ENCODE measurements around the gene MEIOSIN. TPM values are rescaled to one million over a fixed set of nuclear protein-coding genes. Genes with fewer than 3 reads are reported as not detected.

The MEIOSIN gene
- total and polyA plus RNA-seq, 2 of the 13 experiments (the other 11 are each of a cell fraction or from before 2014, with no cell fraction given): not detected

DNA sequence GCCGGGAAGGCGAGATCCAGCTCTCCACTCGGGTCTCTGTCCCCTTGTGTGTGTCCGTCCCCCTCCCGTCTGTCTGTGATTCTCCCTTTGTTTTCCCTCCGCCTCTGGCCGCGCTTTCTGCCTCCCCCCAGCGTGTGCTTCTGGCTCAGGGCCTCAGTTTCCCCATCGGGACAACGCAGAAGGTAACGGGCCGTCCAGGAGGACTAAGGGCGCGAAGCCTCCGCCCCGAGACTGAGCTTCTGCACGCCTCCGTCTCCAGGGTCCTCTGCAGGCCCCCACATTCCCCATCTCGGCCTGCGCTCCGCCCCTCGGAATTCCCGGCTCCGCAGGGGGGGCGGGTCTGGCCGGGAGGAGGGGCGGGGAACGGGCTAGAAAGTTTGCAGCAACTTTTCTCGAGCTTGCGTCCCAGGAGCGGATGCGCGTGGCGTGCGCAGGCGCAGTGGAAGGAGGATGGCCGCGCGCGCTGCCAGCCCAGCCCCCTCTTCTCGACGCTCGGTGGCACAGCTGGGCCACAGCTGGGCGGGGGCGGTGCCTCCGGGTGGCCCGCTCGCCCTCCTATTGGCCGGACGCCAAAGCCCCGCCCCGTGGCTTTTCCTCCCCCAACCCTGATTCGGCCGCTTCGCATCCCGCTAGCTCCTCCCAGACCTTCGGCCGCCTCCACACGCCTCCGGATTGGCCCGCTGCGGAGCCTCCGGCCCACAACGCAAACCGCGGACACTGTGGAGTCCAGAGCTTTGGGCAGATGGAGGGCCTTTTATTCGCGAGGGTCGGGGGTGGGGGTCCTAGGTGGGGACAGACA lies 35.9 kb downstream of the MEIOSIN start, which contains the start of gene SIX5 (continued):
- TF ChIP-seq HOXA9 (CRISPR knock-in tag; IDR thresholded peaks at IDR 0.05; ENCODE audit: borderline replicate concordance) (no peak), TBP (CRISPR knock-in tag; IDR thresholded peaks at IDR 0.05) (no peak), GMEB2 (CRISPR knock-in tag; IDR thresholded peaks at IDR 0.05; ENCODE audit: low read depth) (peak; percentile 74; the same call in 1 of the 2 replicates), ARID5B (CRISPR knock-in tag; IDR thresholded peaks at IDR 0.05) (peak; percentile 36; the same call in 1 of the 2 replicates), ZC3H13 (CRISPR knock-in tag; IDR thresholded peaks at IDR 0.05) (0 out of 2 replicates have a peak, but pooled peaks have one; percentile 14), DDIT3 (CRISPR knock-in tag; IDR thresholded peaks at IDR 0.05) (no peak), RBAK (CRISPR knock-in tag; IDR thresholded peaks at IDR 0.05) (no peak), ZNF264 (CRISPR knock-in tag; IDR thresholded peaks at IDR 0.05) (no peak; the same call in 1 of the 2 replicates), ZNF569 (CRISPR knock-in tag; IDR thresholded peaks at IDR 0.05; ENCODE audit: borderline replicate concordance) (no peak), ZNF607 (CRISPR knock-in tag; IDR thresholded peaks at IDR 0.05; ENCODE audit: borderline replicate concordance) (peak; percentile 79; the same call in 1 of the 2 replicates), THAP11 (CRISPR knock-in tag; IDR thresholded peaks at IDR 0.05) (peak; percentile 83), ZNF839 (CRISPR knock-in tag; IDR thresholded peaks at IDR 0.05; ENCODE audit: borderline replicate concordance) (no peak), ZNF331 (CRISPR knock-in tag; IDR thresholded peaks at IDR 0.05) (peak; percentile 81), TARDBP (CRISPR knock-in tag; IDR thresholded peaks at IDR 0.05) (peak; percentile 54; the same call in 1 of the 2 replicates), ZNF10 (CRISPR knock-in tag; IDR thresholded peaks at IDR 0.05; ENCODE audit: borderline replicate concordance, low read depth) (no peak), ZNF296 (CRISPR knock-in tag; conservative IDR thresholded peaks at IDR 0.05) (peak; percentile 64; the same call in 1 of the 2 replicates), ZNF670 (CRISPR knock-in tag; IDR thresholded peaks at IDR 0.05; ENCODE audit: borderline replicate concordance) (no peak), ZFX (CRISPR knock-in tag; IDR thresholded peaks at IDR 0.05; ENCODE audit: low read depth) (peak; percentile 49; the same call in 1 of the 2 replicates), ZNF543 (CRISPR knock-in tag; IDR thresholded peaks at IDR 0.05) (peak; percentile 55; the same call in 1 of the 2 replicates)
- TF ChIP-seq, protein P1, sequence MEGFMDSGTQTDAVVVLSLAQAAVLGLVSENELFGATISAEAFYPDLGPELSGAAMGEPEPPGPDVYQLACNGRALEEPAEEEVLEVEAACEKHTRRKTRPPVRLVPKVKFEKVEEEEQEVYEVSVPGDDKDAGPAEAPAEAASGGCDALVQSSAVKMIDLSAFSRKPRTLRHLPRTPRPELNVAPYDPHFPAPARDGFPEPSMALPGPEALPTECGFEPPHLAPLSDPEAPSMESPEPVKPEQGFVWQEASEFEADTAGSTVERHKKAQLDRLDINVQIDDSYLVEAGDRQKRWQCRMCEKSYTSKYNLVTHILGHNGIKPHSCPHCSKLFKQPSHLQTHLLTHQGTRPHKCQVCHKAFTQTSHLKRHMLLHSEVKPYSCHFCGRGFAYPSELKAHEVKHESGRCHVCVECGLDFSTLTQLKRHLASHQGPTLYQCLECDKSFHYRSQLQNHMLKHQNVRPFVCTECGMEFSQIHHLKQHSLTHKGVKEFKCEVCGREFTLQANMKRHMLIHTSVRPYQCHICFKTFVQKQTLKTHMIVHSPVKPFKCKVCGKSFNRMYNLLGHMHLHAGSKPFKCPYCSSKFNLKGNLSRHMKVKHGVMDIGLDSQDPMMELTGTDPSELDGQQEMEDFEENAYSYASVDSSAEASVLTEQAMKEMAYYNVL (CRISPR knock-in tag; IDR thresholded peaks at IDR 0.05; ENCODE audit: borderline replicate concordance): no peak

All from HepG2 (cell line).